ENCODE results near the gene RASGRP2.

GRCh38 chr11:64710418-64711137 is 33.4 kb downstream of the RASGRP2 start:
- TF ChIP-seq, protein P1, sequence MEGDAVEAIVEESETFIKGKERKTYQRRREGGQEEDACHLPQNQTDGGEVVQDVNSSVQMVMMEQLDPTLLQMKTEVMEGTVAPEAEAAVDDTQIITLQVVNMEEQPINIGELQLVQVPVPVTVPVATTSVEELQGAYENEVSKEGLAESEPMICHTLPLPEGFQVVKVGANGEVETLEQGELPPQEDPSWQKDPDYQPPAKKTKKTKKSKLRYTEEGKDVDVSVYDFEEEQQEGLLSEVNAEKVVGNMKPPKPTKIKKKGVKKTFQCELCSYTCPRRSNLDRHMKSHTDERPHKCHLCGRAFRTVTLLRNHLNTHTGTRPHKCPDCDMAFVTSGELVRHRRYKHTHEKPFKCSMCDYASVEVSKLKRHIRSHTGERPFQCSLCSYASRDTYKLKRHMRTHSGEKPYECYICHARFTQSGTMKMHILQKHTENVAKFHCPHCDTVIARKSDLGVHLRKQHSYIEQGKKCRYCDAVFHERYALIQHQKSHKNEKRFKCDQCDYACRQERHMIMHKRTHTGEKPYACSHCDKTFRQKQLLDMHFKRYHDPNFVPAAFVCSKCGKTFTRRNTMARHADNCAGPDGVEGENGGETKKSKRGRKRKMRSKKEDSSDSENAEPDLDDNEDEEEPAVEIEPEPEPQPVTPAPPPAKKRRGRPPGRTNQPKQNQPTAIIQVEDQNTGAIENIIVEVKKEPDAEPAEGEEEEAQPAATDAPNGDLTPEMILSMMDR (IDR thresholded peaks at IDR 0.05), result no peak
- no peak for TF ChIP-seq POLR2A (IDR thresholded peaks at IDR 0.05)
